Measurements from ENCODE around the gene ATP8B1.

DNA sequence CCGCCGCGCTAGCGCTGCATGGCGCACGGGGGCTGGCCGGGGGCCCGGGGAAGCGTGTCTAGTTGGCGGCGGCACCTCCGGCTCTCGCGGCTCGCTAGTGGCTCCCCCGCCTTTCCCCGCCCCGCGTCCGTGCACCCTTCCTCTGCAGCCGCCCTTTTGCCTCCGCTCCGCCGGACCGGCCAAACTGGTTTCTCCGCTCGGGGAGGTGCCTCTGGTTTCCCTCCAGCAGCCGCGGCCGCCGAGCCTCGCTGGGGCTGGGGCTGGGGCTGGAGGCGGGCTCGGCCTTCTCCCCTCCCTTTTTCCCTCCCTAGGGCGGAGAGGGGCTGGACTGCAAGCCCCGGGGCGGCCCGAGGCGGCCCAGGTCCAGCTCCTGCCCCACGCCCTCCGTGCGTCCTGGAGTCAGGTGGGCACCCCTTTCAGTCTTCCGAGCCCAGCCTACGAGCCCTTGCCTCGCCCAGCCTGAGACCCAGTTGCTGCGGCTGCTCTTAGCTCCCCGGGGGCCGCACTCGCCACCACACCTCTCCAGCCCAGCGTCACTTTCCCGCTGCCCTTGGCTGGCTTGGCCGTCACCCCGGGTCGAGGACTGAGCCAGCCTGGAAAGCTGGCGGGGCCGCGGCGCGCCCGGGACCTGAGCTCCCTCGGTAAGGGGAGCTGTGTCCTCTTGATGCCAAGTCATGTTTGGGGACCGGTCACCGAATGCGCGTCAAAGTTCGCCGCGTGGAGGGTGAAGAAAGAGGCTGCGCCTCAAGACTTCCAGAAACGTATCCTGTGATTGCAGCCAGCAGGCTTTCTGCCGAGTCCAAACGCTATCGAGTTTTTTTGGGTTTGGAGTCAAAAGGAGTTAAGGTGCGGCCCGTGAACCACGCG is at the start of gene ATP8B1:
- TF ChIP-seq, protein P1, sequence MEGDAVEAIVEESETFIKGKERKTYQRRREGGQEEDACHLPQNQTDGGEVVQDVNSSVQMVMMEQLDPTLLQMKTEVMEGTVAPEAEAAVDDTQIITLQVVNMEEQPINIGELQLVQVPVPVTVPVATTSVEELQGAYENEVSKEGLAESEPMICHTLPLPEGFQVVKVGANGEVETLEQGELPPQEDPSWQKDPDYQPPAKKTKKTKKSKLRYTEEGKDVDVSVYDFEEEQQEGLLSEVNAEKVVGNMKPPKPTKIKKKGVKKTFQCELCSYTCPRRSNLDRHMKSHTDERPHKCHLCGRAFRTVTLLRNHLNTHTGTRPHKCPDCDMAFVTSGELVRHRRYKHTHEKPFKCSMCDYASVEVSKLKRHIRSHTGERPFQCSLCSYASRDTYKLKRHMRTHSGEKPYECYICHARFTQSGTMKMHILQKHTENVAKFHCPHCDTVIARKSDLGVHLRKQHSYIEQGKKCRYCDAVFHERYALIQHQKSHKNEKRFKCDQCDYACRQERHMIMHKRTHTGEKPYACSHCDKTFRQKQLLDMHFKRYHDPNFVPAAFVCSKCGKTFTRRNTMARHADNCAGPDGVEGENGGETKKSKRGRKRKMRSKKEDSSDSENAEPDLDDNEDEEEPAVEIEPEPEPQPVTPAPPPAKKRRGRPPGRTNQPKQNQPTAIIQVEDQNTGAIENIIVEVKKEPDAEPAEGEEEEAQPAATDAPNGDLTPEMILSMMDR (conservative IDR thresholded peaks at IDR 0.05 in 1 of 2, IDR thresholded peaks at IDR 0.05 in 1 of 2; ENCODE audit: extremely low read depth in 1 of 2, insufficient read depth in 1 of 2, low read depth in 1 of 2, low read length in 2 of 2): no peak
- no peak for TF ChIP-seq EZH2 (IDR thresholded peaks at IDR 0.05; ENCODE audit: borderline replicate concordance, low read length)
